GM19397 (cell line): Measurements from ENCODE around the gene CCDC102A.

ENCODE experiments used
- ATAC-seq: cut with Tn5 transposase; IDR thresholded peaks from one replicate; pipeline ENCODE4 v1.9.1; 2021; ENCODE audit warnings: mild to moderate bottlenecking, moderate library complexity; ENCODE audit not compliant: unreplicated experiment

CCDC102A gene

DNA sequence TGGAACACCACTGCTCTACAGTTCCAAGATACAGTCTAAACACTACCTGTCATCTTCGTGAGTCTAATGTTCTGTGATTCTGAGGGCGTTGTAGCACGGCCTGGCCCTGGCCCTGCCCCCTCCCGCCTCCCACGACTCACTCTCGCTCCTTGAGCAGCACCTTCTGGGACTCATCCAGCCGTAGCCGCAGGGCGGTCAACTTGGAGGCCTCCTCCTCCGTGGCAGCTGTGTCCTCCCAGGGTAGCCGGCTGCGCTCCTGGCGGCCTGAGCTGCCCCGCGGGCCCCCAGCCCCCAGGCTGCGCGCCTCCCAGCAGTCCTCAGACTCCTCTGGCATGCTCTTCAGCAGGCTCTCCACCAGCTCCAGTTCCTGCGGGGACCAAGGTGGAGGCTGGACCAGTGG, 10.6 kb downstream of the CCDC102A start:
- no peak for ATAC-seq

DNA sequence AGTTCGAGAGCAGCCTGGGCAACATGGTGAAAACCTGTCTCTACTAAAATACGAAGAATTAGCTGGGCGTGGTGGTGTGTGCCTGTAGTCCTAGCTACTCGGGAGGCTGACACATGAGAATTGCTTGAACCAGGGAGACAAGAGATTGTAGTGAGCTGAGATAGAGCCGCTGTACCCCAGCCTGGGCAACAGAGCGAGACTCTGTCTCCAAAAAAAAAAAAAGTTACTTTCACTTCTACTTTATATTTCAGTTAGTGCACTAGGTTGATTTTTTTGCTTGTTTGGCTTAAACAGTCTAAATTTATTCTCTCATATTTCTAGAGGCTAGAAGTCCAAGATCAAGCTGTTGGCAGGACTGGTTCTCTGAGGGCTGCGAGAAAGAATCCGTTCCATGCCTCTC, 13.4 kb downstream of the CCDC102A start:
- no peak for ATAC-seq

DNA sequence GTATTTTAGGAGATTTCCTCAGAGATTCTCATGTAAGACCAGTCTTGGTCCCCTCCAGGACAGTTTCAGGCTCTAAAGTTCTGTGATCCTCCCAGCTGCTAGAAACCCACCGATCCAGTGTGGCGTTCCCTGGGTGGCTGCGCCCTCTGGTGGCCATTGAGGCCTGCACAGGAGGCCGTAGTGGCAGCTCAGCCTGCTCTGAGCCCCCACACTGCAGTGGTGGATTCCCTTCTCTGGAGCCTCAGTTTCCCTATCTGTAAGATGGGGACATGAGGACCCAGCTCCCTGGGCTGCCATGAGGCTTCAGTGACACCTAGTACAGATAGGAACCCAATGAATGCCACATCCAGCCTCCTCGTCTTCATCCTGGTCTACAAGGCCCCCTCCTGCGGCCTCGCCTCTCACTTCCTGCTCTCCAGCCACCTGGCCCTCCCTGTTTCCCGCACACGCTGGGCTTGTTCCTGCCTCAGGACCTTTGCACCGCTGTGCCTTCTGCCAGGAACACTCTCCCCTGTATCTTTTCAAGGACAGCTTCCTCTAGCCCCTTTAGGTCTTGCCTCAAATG, 16.5 kb downstream of the CCDC102A start:
- no peak for ATAC-seq

DNA sequence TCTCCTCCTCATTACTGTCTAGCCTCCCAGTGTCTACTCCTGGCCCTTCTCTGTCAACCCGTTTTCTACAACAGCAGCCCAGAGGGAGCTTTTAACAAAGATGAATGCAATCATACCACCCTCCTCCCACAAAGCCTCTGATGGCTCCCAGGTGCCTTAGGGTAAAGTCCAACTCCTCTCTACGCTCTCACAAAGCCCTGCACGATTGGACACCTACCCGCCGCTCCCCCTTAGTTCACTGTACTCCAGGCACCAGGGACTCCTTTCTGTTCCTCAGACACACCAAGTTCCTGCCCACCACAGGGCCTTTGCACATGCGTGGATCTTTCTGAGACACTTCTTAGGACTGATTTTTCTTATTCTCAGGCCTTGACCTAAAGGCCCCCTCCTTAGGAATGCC, 17.4 kb downstream of the CCDC102A start:
- ATAC-seq: no peak

DNA sequence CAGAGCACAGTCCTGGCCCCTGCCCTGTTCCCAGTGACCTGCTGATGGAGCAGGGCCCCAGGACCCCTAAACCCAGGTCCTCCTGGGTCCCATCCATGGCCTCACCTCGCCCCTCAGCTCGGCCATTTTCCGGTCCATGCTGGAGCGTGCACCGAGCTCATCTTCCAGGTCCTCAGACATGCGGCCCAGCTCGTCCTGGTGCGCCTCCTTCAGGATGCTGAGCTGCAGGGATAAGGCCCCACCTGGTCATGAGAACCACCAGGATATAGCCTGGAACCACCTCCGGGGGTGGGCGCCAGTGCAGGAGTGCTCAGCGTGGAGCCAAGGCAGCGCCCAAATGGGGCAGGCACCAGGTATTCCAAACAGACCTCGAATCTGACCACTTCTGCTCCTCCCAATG, 17.9 kb downstream of the CCDC102A start:
- no peak for ATAC-seq

DNA sequence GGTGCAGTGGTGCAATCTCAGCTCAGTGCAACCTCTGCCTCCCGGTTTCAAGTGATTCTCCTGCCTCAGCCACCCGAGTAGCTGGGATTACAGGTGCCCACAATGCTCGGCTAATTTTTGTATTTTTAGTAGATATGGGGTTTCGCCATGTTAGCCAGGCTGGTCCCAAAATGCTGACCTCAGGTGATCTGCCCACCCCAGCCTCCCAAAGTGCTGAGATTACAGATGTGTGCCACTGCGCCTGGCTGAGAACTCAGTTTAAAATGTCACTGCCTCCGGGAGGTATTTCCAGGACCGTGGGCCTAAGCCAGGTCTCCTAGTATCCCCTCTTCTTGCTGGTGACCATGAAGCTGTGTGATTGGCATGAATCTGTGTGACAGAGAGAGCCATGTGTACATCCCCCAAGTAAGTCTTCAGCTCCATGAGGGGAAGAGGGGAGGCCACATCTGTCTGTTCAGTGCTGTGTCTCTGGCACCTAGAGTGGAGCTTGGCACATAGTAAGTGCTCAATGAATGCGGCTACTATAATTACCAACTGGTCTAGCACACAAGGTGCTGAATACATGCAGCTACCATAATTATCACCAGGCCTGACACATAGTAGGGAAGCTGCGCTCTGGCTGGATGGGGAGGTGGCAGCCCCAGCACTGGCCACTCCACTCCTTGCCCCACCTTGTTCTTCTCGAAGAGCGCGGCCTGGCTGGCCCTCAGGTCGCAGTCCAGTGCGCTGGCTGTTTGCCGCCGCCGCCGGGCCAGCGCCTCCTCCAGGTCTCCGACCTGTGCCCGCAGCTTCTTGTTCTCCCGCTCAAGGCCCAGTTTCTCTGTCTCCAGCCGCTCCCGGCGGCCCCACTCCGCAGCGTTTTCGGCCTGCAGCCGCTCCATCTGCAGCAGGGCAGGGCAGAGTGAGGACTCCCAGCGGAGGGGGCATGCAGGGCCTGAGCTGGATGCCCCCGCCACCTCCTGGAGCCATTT, 18.7 kb downstream of the CCDC102A start:
- no peak for ATAC-seq

DNA sequence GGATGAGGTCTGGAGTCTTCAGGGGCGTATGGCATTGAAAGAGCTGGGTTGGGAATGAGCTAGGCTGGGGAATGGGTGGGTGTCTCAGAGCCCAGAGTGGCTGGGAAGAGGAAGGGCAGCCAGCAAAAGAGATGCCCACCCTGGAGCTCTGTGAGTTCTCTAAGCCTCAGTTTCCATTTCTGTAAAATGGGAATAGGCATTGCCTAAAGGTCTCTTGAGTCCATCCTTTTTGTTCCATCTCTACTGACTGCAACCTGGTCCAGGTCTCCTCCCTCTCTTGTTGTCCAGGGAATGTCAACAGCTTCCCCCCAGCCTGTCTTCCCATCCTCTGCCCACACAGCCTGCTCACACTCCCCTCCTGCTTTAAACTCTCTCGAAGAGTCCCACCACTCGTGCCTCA, 19.6 kb downstream of the CCDC102A start:
- ATAC-seq: no peak

DNA sequence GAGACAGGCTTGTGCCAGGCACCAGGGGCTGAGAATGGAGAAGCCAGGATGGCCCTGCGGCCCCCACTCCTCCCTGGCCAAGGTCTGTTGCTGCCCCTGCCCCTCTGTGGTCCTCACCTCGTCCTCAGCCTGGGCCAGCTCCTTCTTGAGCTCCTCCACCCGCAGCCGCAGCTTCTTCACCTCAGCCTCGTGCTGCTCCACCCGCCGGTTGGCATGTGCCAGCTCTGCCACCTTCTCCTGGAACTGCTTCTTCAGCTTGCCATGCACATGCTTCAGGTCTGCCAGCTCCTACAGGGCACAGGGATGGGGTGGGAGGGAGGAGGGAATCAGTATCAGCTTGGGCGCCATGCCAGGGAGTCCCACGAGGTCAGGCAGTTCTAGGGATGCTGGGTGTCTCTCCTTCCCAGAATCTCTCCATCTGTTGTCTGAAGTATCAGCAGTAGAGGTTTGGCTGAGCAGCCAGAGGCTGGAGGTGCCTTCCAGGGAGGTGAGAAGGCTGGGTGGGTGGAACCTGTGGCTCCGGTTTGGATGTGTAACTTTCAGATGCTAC, 20.1 kb downstream of the CCDC102A start:
- no peak for ATAC-seq

DNA sequence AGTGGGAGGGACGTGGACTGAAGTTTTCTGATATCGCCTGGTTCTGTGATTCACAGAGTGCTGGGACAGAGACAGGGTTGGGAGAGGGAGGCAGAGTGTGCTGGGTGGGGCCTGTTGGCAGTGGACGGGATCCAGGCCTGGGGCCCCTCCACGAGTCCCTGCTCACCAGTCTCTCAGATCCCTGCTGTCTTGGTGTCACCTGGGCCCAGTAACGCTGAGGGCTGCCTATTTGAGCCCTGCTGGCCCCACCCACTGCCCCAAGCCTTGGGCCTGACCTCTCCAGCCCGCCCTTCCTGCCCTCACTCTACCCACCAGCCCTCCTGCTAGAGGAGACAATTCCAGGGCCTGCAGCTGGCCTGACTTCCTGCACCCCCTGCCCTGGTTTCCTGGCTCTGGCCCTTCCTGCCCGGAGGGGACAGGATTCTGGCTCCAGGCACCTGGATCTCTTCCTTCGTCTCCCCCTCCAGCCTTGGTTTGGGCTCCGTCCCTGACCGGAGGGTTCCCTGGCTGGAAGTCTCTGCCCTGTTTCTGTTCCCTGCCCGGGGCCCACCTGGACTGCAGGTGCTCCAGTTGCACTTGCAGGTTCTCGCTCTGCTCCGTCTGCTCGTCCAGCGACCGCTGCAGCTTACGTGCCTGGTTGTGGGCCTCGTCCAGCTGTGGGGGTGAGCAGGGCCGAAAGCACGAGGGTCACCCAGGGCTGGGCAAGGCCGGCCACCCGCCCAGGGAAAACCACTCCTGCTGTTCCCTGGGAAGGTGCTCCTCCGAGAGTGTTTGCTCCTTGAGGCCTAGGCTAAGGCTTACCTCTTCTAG, 21.4 kb downstream of the CCDC102A start:
- ATAC-seq: no peak

DNA sequence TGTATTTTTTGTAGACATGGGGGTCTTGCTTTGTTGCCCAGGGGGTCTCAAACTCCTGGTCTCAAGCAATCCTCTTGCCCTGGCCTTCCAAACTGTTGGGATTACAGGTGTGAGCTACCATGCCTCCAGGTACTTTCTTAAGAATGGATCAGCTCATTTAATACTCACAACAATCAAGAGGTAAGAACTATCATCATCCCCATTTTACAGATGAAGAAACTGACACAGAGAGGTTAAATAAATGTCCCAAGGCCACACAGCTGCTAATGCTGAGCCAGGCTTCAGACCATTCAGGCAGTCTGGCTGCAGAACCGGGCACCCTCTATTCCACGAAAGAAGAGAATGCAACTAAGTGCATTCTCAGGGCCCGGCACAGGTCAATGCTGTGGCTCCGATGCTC, 22.0 kb downstream of the CCDC102A start:
- no peak for ATAC-seq

DNA sequence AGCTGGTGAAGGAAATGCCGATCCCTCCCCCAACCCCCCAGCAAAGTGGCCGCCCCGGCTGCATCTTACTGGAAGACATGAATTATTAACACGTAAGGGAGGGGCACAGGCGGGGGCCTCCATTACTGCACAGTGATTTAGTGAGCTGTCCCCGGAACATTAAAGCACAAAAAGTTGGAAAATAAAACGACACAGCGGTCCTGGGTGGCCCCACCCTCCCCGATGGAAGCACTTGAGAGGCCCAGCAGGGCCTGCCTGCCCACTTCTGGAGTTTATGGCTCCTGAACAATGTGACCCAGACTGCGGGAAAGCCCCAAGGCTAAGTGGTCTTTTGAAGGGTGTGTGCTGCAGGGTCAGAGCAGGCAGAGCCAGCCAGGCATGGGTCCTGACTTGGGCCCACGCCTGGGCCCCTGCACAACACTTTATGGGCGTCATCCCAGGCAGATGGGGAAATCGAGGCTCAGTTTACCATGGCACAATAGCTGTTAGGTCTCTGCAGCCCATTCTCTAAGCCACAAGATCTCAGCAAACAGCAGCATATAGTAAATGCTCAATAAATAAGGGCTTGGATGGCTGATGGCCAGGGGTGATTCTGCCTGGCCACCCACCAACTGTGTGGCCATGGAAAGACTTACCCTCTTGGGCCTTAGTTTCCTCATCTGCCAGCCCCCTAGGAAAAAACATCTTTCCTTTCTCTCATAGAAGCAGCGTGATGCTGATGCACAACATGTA, 22.8 kb downstream of the CCDC102A start:
- no peak for ATAC-seq

DNA sequence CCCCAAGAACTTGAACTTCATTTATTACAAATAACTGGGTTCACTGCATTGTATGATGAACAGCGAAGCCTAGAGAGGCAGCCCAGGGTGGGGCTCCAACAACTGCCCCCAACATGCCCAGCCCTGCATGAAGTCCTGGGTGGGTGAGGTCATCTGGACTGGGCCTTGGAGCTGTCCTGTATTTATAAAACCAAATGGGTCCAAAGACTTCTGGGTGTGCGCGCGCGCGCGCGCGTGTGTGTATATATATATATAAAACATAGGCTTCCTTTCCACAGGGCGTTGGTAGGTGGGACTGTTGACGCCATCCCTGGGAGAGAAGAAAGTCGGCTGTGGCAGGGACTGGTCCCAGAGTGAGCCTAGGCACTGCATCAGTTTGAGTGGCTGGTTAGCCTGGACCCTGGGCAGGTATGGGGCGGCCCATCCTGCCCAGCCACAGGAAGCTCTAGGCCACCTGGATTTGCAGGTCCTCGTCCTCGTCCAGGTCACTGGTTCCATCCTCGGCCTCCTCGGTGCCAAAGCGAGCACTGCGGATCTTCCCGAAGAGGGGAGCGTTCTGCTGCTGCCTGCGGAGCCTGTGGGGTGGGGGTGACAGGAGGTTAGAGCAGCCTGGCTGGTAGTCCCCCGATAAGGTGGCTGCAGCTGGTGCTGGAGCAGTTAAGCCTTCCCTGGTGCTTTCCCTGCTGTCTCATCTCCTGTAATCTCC, 23.9 kb downstream of the CCDC102A start:
- ATAC-seq: no peak

DNA sequence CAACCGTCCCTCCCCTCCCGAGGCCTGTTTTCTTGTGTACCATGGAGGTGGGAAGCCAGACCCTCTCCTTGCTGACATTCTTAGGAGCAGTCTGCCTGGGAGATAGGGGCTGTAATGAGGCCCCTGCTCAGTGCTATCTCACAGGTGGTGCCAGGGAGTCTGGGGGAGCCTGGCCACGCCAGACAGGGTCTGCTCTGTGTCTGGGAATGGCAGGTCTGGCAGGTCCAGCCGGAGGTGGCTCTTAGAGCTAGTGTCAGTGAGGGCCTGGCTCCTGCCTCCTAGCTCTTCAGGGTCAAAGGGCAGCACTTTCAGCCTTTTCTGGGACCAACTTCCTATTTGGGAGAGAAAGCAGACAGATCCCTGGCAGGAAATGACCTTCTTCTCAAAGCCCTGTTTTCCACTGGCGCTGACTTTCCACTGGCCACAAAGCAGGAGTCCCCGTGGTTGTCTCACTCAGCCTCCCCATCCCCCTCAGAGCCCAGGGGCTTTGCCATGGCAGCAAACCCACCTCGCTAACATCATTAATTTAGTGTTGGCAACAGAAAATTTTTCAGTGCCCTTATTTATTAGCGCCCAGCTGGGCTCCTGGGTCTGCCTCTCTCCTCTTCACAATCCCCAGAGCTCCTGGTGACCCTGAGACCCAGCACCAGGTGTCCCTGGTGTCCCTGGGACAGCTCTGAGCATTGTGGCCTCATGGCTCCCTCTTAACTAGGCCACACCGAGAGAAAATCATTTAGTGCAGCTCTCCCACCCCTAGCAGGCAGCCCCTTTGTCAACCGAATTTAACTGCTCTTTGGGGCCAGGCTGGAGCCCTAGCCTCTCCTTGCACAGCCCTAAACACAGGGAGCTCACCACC, 26.1 kb downstream of the CCDC102A start:
- no peak for ATAC-seq

DNA sequence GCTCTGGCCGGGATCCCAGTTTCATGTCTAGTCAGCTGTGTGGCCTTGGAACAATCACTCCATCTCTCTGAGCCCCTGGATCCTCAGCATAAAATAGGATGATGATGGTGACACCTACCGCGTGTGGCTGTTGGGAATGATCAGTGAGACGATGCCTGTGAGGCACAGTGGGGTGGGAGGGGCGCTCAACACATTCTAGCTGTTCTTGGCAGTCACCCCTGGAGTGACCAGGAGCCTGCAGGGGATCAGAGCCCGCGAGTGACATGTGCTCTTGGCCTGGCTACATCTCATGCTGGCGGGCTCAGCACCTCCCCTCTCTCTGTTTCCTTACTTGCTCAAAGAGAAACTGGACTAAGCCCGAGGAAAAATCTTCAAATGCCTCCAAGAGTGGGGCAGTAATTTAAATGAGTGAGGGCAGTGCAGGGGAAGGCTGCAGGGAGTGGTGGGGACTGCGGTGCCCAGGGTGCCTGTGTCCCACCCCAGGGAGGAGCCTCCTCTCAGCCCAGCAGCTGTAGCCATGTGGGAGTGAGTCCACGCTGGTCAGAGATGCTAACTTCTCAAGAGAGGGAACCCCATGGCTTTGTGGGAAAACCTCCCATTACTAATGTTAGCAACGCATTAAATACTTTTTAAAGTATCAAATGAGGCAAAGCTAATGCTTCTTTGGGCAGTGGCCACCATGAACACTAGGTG, 27.0 kb downstream of the CCDC102A start:
- ATAC-seq: no peak

DNA sequence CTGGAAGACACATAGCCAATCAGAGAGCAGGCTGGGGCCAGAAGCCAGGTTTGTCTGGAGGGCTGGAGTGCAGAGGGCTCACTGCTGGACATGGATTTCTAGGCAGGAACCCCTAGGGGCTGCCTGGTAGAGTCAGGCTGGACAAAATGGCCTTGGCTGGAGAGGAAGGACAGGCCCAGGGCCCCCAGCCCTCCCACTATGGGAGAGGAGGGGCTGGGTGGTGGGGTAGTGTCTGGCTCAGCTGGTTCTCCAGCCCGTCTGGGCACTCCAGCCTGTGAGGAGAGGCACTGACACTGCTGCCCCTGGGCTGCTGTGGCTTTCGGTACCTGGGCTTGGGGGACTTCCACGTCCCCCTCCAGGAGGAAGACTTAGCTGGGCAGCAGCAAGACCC, 28.3 kb downstream of the CCDC102A start:
- no peak for ATAC-seq

DNA sequence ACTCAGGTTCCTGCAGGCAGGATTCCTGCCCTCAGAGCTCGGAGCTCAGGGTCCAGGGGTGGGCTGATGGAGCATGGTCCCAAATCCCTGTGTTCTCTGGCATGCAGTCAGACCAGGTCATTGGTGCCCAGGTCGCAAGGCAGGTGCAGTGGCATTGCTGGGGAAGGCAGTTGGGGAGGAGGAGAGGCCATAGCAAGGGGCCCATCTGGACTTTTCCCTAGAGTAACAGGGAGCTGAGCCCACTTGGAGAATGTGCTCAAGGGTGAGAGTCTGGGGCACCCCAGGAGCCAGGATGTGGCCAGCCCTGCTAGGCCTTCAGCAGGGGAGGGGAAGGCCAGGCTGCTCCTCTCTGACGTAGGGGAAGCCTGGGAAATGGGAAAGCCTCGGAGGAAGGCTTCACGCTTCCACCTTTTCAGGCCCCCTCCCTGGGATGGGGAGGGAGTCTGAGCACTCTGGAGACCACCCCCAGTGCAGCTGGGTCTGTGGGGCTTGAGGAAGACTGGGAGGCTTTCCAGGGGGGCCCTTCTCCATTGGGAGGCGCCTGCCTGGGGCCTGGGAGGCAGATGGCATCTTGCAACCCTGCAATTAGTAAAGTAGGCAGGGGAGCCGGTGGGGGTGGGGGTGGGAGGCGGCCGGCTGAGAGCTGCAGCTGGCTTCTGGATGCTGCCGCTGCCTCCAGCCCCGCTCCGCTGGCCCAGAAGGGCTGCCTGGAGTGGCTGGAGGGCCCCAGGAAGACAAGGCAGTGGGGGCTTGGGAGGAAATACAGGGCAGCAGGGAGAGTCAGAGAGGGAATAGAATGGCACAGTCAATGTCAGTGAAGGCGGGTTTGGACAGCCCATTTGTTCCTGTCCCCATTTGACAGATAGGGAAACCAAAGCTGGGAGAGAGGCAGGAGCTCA, 29.0 kb downstream of the CCDC102A start:
- no peak for ATAC-seq

DNA sequence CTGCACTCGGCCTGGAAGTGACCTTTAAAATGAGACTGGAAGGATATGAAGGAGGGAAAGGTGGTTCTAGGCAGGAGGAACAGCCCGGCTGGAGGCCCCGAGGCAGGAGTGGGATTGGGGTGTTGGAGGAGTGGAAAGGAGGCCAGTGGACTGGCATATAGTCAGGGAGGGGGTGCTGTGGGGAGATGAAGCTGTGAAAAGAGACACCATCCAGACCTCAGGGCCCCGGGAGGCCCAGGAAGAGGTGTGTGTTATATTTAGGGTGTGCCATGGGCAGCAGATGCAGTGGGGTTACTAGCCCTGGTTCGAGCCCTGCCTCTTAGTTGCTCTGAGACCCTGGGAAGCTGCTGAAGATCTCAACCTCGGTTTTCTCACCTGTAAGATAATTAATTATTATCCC, 31.2 kb downstream of the CCDC102A start:
- no peak for ATAC-seq

DNA sequence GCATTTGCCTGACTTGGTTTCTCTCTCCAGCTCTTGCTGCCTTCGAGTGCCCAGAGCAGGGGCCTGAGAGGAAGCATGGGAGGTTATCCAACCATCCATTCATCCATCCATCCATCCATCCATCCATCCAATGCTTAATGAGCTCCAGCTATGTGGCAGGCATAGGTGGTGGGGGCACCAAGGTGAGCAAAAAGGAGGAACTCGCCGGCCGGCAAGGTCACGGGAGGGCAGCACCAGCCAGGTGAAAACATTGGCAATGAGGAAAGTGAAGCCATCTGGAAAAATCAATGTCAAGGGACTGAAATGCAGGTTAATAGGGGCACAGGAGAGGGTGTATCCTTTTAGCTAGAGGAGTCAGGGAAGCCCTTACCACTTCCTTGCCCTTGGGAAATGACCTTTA, 31.9 kb downstream of the CCDC102A start:
- no peak for ATAC-seq
